Activated CD8-positive, alpha-beta memory T cell treated with anti-CD3 and anti-CD28 coated beads for 24 hours (primary cell): Measurements from ENCODE around the gene HCST.

Experiments
- DNase-seq: peaks from one replicate; pipeline ENCODE4 v3.0.0-alpha.2; 2020

HCST gene

GRCh38 chr19:35939307-35940077, 37.2 kb downstream of the HCST start:
- DNase-seq = no peak

GRCh38 chr19:35940078-35940775, 37.9 kb downstream of the HCST start:
- no peak for DNase-seq

- DNase-seq = no peak
Observed at GRCh38 chr19:35940839-35941238, 38.5 kb downstream of the HCST start.

- no peak for DNase-seq
Observed at GRCh38 chr19:35942235-35942634, 39.9 kb downstream of the HCST start.

GRCh38 chr19:35943321-35944301, 41.3 kb downstream of the HCST start:
- no peak for DNase-seq

GRCh38 chr19:35944556-35944955, 42.2 kb downstream of the HCST start:
- no peak for DNase-seq

- DNase-seq = no peak
Observed at GRCh38 chr19:35945121-35945790, 42.9 kb downstream of the HCST start.

- DNase-seq = no peak
Observed at GRCh38 chr19:35946203-35946602, 43.9 kb downstream of the HCST start.

GRCh38 chr19:35949131-35949530, 46.8 kb downstream of the HCST start:
- DNase-seq = no peak
